Hepatocyte (in vitro differentiated cells): ENCODE measurements around the gene ASTN2. TPM values are rescaled to one million over a fixed set of nuclear protein-coding genes. Genes with fewer than 3 reads are reported as not detected.

Experiments
- DNase-seq: peaks from one replicate; pipeline ENCODE4 v3.0.0-alpha.2; 2016; ENCODE audit warnings: low spot score
- H2AFZ ChIP-seq: fragments of 200-600 bp; sonication (generic); 2 replicates; pipeline ENCODE4 v1.6.0; 2016; ENCODE audit warnings: antibody characterized with exemption, mild to moderate bottlenecking
- H3K27ac ChIP-seq: fragments of 200-600 bp; sonication (generic); 2 replicates; pipeline ENCODE4 v1.5.1; 2016; ENCODE audit warnings: mild to moderate bottlenecking
- H3K27me3 ChIP-seq: fragments of 200-600 bp; sonication (generic); 2 replicates; pipeline ENCODE4 v1.6.1; 2016
- H3K36me3 ChIP-seq: fragments of 200-600 bp; sonication (generic); replicated peaks from 2 replicates; pipeline ENCODE4 v1.5.1; 2016; ENCODE audit warnings: low read depth; ENCODE audit not compliant: insufficient read depth
- H3K4me1 ChIP-seq: fragments of 200-600 bp; sonication (generic); 2 replicates; pipeline ENCODE4 v1.5.1; 2016; ENCODE audit warnings: mild to moderate bottlenecking, moderate library complexity; ENCODE audit not compliant: insufficient read depth
- H3K4me2 ChIP-seq: fragments of 200-600 bp; sonication (generic); 2 replicates; pipeline ENCODE4 v1.6.0; 2016
- H3K4me3 ChIP-seq: fragments of 200-600 bp; sonication (generic); 2 replicates; pipeline ENCODE4 v1.5.1; 2016; ENCODE audit warnings: mild to moderate bottlenecking
- H3K79me2 ChIP-seq: fragments of 200-600 bp; sonication (generic); 2 replicates; pipeline ENCODE4 v1.6.0; 2017; ENCODE audit warnings: mild to moderate bottlenecking
- H3K9me2 ChIP-seq: fragments of 200-600 bp; sonication (generic); replicated peaks from 2 replicates; pipeline ENCODE4 v1.6.0; 2017; ENCODE audit warnings: mild to moderate bottlenecking; ENCODE audit not compliant: insufficient read depth
- H3K9me3 ChIP-seq: fragments of 200-600 bp; sonication (generic); 2 replicates; pipeline ENCODE4 v1.5.1; 2016; ENCODE audit warnings: low read depth, mild to moderate bottlenecking
- H4K20me1 ChIP-seq: fragments of 200-600 bp; sonication (generic); 2 replicates; pipeline ENCODE4 v1.6.0; 2016; ENCODE audit warnings: mild to moderate bottlenecking; ENCODE audit not compliant: insufficient read depth, poor library complexity, severe bottlenecking
- EZH2 ChIP-seq: fragments of 200-600 bp; sonication (generic); IDR thresholded peaks from 2 replicates; pipeline ENCODE4 v1.6.1; 2016; ENCODE audit warnings: antibody characterized with exemption, mild to moderate bottlenecking, borderline replicate concordance
- EZH2phosphoT487 ChIP-seq: fragments of 200-600 bp; sonication (generic); IDR thresholded peaks from one replicate; pipeline ENCODE4 v1.6.1; 2018; ENCODE audit warnings: antibody characterized with exemption, mild to moderate bottlenecking, low read depth, moderate library complexity; ENCODE audit not compliant: unreplicated experiment, severe bottlenecking
- WGBS: methylation state at CpG from one replicate; pipeline ENCODE4 v1.1.6; 2016; ENCODE audit warnings: low lambda C conversion rate; ENCODE audit errors: missing lambda C conversion rate; 5-methylcytosine and 5-hydroxymethylcytosine counted together
- polyA plus RNA-seq: library from polyadenylated mRNA; unstranded; fragments of >200 nt; fragmentation: Nextera tagmentation; extraction: Ambion mirVana; gene quantifications from 2 replicates; pipeline ENCODE4 v1.2.1, GENCODE V29; 2016
- total RNA-seq: library from RNA; depleted of rRNA; stranded (reverse); fragments of >200 nt; gene quantifications from 2 replicates; pipeline ENCODE4 v1.2.3, GENCODE V29; 2014
- TF ChIP-seq, protein P1 (sequence below): fragments of 200-600 bp; sonication (generic); IDR thresholded peaks from 2 replicates; pipeline ENCODE4 v1.5.1; 2016; ENCODE audit warnings: antibody characterized with exemption, mild to moderate bottlenecking; ENCODE audit not compliant: poor library complexity

The ASTN2 gene
- total and polyA plus RNA-seq, 2 experiments from 2014 or later, result 6.4 to 8.4 TPM

DNA sequence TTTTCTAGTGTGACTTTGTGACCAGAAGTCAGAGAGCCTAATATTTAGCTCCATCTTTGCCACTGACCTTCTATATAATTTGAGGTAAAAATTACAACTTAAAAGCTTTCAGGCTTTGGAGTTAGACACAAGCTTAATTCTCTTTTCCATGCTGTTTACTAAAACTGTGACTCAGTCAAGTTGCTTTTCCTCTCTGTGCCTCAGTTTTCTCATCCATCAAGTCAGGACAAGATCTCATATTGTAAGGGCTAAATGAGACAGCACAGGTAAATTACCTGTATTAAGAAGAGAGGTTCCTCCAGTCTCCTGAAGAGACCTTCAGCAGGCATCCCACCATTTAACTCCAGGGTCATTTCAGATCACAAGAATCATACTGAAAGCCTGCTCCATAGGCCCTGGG is 339.2 kb downstream of the ASTN2 start:
- Histone ChIP-seq H4K20me1 (no peaks in the 10 kb centered on the region), H3K27ac (no peak overlapping the region), H3K27me3 (no peaks in the 10 kb centered on the region), H3K4me1 (no peaks in the 10 kb centered on the region), H2AFZ (no peak overlapping the region), H3K4me2 (no peak overlapping the region), H3K9me2 (no peaks in the 10 kb centered on the region), H3K36me3 (no peaks in the 10 kb centered on the region), H3K9me3 (no peaks in the 10 kb centered on the region), H3K4me3 (no peak overlapping the region), H3K79me2 (no peaks in the 10 kb centered on the region)
- no peak for DNase-seq
- TF ChIP-seq, protein P1, sequence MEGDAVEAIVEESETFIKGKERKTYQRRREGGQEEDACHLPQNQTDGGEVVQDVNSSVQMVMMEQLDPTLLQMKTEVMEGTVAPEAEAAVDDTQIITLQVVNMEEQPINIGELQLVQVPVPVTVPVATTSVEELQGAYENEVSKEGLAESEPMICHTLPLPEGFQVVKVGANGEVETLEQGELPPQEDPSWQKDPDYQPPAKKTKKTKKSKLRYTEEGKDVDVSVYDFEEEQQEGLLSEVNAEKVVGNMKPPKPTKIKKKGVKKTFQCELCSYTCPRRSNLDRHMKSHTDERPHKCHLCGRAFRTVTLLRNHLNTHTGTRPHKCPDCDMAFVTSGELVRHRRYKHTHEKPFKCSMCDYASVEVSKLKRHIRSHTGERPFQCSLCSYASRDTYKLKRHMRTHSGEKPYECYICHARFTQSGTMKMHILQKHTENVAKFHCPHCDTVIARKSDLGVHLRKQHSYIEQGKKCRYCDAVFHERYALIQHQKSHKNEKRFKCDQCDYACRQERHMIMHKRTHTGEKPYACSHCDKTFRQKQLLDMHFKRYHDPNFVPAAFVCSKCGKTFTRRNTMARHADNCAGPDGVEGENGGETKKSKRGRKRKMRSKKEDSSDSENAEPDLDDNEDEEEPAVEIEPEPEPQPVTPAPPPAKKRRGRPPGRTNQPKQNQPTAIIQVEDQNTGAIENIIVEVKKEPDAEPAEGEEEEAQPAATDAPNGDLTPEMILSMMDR, result no peak
- TF ChIP-seq EZH2phosphoT487 (no peak), EZH2 (no peak)

GRCh38 chr9:117074784-117075520 is 339.9 kb downstream of the ASTN2 start:
- Histone ChIP-seq H3K27me3 (no peaks in the 10 kb centered on the region), H3K9me3 (no peaks in the 10 kb centered on the region), H3K27ac (no peak overlapping the region), H3K4me2 (no peak overlapping the region), H2AFZ (no peak overlapping the region), H3K4me3 (no peak overlapping the region), H3K79me2 (no peaks in the 10 kb centered on the region), H3K9me2 (no peaks in the 10 kb centered on the region), H4K20me1 (no peaks in the 10 kb centered on the region), H3K36me3 (no peaks in the 10 kb centered on the region), H3K4me1 (no peaks in the 10 kb centered on the region)
- WGBS, result 59% methylated on average over 7 of the region's 7 CpGs
- no peak for DNase-seq
- TF ChIP-seq EZH2 (no peak), EZH2phosphoT487 (no peak)
- TF ChIP-seq, protein P1, result no peak

DNA sequence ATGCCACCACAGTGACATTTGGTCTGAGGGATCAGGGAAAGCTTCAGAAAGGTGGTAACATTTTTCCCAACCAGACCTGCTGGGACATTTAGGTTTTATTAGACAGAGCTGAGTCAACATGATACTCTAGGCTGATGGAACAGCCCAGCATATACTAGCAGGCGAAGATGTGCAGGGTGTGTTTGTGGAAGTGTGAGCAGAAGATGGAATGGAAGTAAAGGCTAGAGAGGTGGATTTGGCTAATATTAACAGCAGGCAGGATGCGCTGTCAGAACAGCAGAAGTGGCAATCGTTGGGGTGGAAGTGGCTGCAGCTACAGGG is 340.6 kb downstream of the ASTN2 start:
- H3K4me2 ChIP-seq, result no peak overlapping the region
- H3K9me3 ChIP-seq, result no peaks in the 10 kb centered on the region
- no peaks in the 10 kb centered on the region for H4K20me1 ChIP-seq
- H3K9me2 ChIP-seq, result no peaks in the 10 kb centered on the region
- DNase-seq, result no peak
- no peaks in the 10 kb centered on the region for H3K27me3 ChIP-seq
- H2AFZ ChIP-seq, result no peak overlapping the region
- H3K79me2 ChIP-seq, result no peaks in the 10 kb centered on the region
- no peaks in the 10 kb centered on the region for H3K4me1 ChIP-seq
- no peak overlapping the region for H3K4me3 ChIP-seq
- no peaks in the 10 kb centered on the region for H3K36me3 ChIP-seq
- no peak overlapping the region for H3K27ac ChIP-seq
- TF ChIP-seq EZH2phosphoT487 (no peak), EZH2 (no peak)
- WGBS, result 89% methylated on average over 3 of the region's 3 CpGs

- H3K4me1 ChIP-seq, result no peaks in the 10 kb centered on the region
- no peaks in the 10 kb centered on the region for H3K36me3 ChIP-seq
- H3K4me2 ChIP-seq, result no peak overlapping the region
- WGBS, result 62% methylated on average over 11 of the region's 11 CpGs
- H3K4me3 ChIP-seq, result no peak overlapping the region
- no peaks in the 10 kb centered on the region for H3K27me3 ChIP-seq
- no peaks in the 10 kb centered on the region for H3K9me3 ChIP-seq
- no peaks in the 10 kb centered on the region for H4K20me1 ChIP-seq
- H2AFZ ChIP-seq, result no peak overlapping the region
- H3K27ac ChIP-seq, result no peak overlapping the region
- H3K79me2 ChIP-seq, result no peaks in the 10 kb centered on the region
- H3K9me2 ChIP-seq, result no peaks in the 10 kb centered on the region
- TF ChIP-seq EZH2phosphoT487 (no peak), EZH2 (no peak)
- TF ChIP-seq, protein P1, result peak; percentile 49
- peak; percentile 57 for DNase-seq
Measured at GRCh38 chr9:117073539-117074341, 341.1 kb downstream of the ASTN2 start.
